Lower lobe of right lung (tissue), 2 donors: ENCODE data around the gene SGPP1. TPM values are rescaled to one million over a fixed set of nuclear protein-coding genes. Genes with fewer than 3 reads are reported as not detected.
"Not testable (repeated sequence)": the region's sequence is repeated elsewhere in the genome, so short reads cannot be mapped to it uniquely, and the experiment has no call there.

Experiments
- ATAC-seq, 2 donors: fragments of 200-7000 bp; cut with Tn5 transposase; one replicate each; pipeline ENCODE4 v1.9.1; 2020 to 2022; ENCODE audit warnings: mild to moderate bottlenecking in 2 of 2, moderate library complexity in 2 of 2
- DNase-seq: peaks from one replicate; pipeline ENCODE4 v3.0.0-alpha.2; 2020
- H3K27ac ChIP-seq: fragments of 200-600 bp; one replicate; pipeline ENCODE4 v1.8.0; 2022
- H3K27me3 ChIP-seq: fragments of 200-600 bp; one replicate; pipeline ENCODE4 v1.8.0; 2022; ENCODE audit warnings: low read depth
- H3K36me3 ChIP-seq: fragments of 200-600 bp; one replicate; pipeline ENCODE4 v1.8.0; 2022; ENCODE audit warnings: mild to moderate bottlenecking
- H3K4me1 ChIP-seq: fragments of 200-600 bp; one replicate; pipeline ENCODE4 v1.8.0; 2022
- H3K4me3 ChIP-seq: fragments of 200-600 bp; one replicate; pipeline ENCODE4 v1.8.0; 2022; ENCODE audit warnings: mild to moderate bottlenecking
- H3K9me3 ChIP-seq: fragments of 200-600 bp; one replicate; pipeline ENCODE4 v1.8.0; 2022
- intact Hi-C: fragments of 100-400 bp; cut with DNase I; formaldehyde crosslinking; loops from one replicate; pipeline ENCODE4 v1.11.0; 2022
- total RNA-seq: library from RNA; stranded (reverse); fragmentation: NEBNext Ultra II Directional; extraction: Animal tissue kit (Norgen Biotek cat#: 25700); gene quantifications from one replicate; pipeline ENCODE4 v1.2.1, GENCODE V29; 2021
- TF ChIP-seq, protein P1 (sequence below): fragments of 200-600 bp; IDR thresholded peaks from one replicate; pipeline ENCODE4 v1.8.0; 2022; ENCODE audit warnings: antibody characterized with exemption, mild to moderate bottlenecking
- donor health status: DM: no; HTN: yes; CAD: no; lungs with severe emphysema.

The SGPP1 gene
- total RNA-seq, 1 donor from 2014 or later: 20.8 TPM

DNA sequence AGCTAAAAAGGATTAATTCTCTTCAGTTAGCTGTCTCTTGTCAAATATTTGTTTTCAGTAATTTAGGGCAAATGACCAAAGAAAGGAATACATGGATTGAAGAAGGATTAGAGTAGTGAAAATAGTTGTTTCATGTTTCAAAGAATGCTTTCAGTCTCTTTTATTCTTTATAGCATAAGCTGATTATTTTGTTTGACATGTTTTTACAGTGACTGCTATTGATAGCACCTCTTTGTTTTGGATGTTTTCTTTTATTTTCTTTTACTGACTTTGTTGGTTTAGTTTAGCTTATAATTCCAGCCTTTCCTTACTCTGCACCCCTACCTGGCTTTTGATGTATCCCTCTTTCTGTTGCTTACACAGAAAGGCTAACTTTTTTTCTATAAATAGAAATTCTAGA is 29.3 kb upstream of the SGPP1 start:
- H3K4me1 ChIP-seq: no peaks in the 10 kb centered on the region
- no peaks in the 10 kb centered on the region for H3K27me3 ChIP-seq
- H3K36me3 ChIP-seq: no peaks in the 10 kb centered on the region
- H3K4me3 ChIP-seq: no peak overlapping the region
- no peak for ATAC-seq
- TF ChIP-seq, protein P1, sequence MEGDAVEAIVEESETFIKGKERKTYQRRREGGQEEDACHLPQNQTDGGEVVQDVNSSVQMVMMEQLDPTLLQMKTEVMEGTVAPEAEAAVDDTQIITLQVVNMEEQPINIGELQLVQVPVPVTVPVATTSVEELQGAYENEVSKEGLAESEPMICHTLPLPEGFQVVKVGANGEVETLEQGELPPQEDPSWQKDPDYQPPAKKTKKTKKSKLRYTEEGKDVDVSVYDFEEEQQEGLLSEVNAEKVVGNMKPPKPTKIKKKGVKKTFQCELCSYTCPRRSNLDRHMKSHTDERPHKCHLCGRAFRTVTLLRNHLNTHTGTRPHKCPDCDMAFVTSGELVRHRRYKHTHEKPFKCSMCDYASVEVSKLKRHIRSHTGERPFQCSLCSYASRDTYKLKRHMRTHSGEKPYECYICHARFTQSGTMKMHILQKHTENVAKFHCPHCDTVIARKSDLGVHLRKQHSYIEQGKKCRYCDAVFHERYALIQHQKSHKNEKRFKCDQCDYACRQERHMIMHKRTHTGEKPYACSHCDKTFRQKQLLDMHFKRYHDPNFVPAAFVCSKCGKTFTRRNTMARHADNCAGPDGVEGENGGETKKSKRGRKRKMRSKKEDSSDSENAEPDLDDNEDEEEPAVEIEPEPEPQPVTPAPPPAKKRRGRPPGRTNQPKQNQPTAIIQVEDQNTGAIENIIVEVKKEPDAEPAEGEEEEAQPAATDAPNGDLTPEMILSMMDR: no peak
- H3K9me3 ChIP-seq: no peaks in the 10 kb centered on the region
- intact Hi-C loops: no loop called here
- H3K27ac ChIP-seq: no peak overlapping the region
- DNase-seq: no peak

DNA sequence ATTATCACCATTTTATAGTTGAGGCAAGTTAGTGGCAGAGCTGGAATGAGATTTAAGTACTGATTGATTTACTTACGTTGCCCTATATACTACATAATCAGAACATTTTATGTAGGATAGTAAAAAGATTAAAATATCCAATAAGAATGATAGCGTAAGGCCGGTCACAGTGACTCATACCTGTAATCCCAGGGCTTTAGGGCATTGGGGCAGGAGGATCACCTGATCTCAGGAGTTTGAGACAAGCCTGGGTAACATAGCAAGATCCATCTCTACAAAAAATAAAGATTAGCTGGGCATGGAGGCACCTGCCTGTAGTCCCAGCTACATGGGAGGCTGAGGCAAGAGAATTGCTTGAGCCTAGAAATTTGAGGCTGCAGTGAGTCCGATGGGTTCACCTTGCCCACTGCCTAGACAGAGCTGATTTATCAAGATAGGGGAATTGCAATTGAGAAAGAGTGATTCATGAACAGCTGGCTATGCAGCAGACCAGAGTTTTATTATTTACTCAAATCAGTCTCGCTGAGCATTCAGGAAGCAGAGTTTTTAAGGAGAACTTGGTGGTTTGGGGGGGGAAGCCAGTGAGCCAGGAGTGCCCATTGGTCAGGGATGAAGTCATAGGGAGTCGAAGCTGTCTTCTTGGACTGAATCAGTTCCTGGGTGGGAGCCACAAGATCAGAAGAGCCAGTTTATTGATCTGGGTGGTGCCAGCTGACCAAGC is 24.7 kb upstream of the SGPP1 start:
- DNase-seq (no peak), ATAC-seq (peak in 1 of 2 donors; percentile 43)
- no peak overlapping the region for H3K4me3 ChIP-seq
- H3K27ac ChIP-seq: no peak overlapping the region
- H3K4me1 ChIP-seq: no peaks in the 10 kb centered on the region
- TF ChIP-seq, protein P1: no peak
- intact Hi-C loops: no loop called here
- no peaks in the 10 kb centered on the region for H3K9me3 ChIP-seq
- no peaks in the 10 kb centered on the region for H3K27me3 ChIP-seq
- no peaks in the 10 kb centered on the region for H3K36me3 ChIP-seq

DNA sequence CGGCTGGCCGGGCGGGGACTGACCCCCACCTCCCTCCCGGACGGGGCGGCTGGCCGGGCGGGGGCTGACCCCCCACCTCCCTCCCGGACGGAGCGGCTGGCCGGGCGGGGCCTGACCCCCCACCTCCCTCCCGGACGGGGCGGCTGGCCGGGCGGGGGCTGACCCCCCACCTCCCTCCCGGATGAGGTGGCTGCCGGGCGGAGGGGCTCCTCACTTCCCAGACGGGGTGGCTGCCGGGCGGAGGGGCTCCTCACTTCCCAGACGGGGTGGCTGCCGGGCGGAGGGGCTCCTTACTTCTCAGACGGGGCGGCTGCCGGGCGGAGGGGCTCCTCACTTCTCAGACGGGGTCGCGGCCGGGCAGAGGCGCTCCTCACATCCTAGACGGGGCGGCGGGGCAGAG is 23.2 kb upstream of the SGPP1 start:
- H3K4me1 ChIP-seq, H3K36me3 ChIP-seq, H3K4me3 ChIP-seq, H3K9me3 ChIP-seq, DNase-seq, ATAC-seq, H3K27me3 ChIP-seq, intact Hi-C loops, H3K27ac ChIP-seq: not testable (repeated sequence)

DNA sequence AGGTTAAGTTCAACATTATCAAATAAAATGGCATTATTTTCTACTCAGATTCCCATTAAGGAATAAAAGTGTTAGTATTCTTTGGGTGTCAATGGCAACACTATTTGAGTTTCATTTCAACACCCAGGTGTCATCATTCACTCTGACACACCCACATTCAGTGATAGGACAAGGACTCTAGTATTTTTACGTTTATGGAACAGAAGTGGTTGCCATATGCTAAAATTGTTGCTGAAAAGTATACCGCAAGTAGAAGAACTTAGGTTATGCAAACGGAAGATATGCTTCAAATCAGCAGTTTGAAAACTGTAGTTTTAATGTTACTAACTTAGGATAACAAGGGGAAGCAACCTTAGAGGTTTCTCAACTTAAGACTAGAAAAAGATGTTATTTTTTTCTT is 20.0 kb upstream of the SGPP1 start:
- no peak overlapping the region for H3K27ac ChIP-seq
- H3K4me3 ChIP-seq: no peak overlapping the region
- TF ChIP-seq, protein P1: no peak
- ATAC-seq (no peak), DNase-seq (no peak)
- H3K9me3 ChIP-seq: no peaks in the 10 kb centered on the region
- intact Hi-C loops: no loop called here
- no peaks in the 10 kb centered on the region for H3K4me1 ChIP-seq
- no peaks in the 10 kb centered on the region for H3K36me3 ChIP-seq
- no peaks in the 10 kb centered on the region for H3K27me3 ChIP-seq

DNA sequence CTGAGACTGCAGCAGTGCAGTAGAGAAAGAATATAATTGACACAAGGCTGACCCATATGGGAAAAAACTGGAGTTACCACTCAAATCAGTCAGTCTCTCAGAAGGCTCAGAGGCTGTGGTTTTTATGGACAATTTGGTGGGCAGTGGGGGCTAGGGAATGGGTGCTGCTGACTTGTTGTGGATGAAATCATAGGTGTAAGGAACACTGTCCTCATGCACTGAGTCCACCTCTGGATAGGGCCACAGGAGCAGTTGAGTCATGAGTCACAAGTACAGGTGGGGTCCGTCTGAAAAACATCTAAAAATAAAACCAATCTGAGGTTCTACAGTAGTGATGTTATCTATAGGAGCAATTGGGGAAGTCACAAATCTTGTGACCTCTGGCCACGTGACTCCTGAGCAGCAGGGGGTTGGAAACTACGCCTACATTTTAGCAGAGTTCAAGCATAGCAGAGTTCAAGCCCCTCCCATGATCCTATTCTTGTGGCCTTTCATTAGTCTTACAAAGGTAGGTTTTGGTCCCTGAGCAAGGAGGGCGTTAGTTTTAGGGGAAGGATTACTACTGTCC is 18.1 kb upstream of the SGPP1 start:
- Histone ChIP-seq H3K4me3 (no peak overlapping the region), H3K27ac (no peak overlapping the region), H3K9me3 (no peaks in the 10 kb centered on the region), H3K36me3 (no peaks in the 10 kb centered on the region), H3K27me3 (no peaks in the 10 kb centered on the region), H3K4me1 (no peaks in the 10 kb centered on the region)
- intact Hi-C loops: no loop called here
- ATAC-seq (peak; percentile 36 to 61), DNase-seq (peak; percentile 59)
- TF ChIP-seq, protein P1: no peak

DNA sequence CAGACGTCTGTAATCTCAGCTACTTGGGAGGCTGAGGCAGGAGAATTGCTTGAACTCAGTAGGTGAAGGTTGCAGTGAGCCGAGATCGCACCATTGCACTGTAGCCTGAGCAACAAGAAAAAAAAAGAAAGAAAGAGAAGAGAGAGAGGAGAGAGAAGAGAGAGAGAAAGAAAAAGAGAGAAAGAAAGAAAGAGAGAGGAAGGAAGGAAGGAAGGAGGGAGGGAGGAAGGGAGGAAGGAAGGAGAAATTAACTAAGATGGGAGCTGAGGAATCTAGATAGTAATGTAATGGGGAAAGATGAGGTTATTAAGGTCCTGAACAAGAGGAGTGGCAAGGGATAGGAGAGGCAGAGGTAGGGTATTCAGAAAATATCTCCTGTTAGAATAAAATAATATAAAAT is 17.4 kb upstream of the SGPP1 start:
- H3K4me1 ChIP-seq: no peaks in the 10 kb centered on the region

More for the DNA sequence above, 17.4 kb upstream of the SGPP1 start:
- no peak for ATAC-seq
- no peaks in the 10 kb centered on the region for H3K27me3 ChIP-seq
- no peak for DNase-seq
- intact Hi-C loops: no loop called here
- no peaks in the 10 kb centered on the region for H3K9me3 ChIP-seq
- TF ChIP-seq, protein P1: no peak
- H3K27ac ChIP-seq: no peak overlapping the region
- H3K4me3 ChIP-seq: no peak overlapping the region
- no peaks in the 10 kb centered on the region for H3K36me3 ChIP-seq
